SJSA1 (cell line): ENCODE results near the gene NR0B1. TPM values are rescaled to one million over a fixed set of nuclear protein-coding genes. Genes with fewer than 3 reads are reported as not detected.

Experiments used
- DNase-seq, 2 experiments: peaks; one replicate each; pipeline ENCODE4 v3.0.0-alpha.2; 2015 to 2020; ENCODE audit warnings: low spot score in 2 of 2, low read depth in 1 of 2
- H3K27ac ChIP-seq: fragments of 250-450 bp; sonication (Bioruptor Pico); 2 replicates; pipeline ENCODE4 v1.5.1; 2020; ENCODE audit warnings: mild to moderate bottlenecking, moderate library complexity
- H3K27me3 ChIP-seq: fragments of 250-450 bp; sonication (Bioruptor Pico); replicated peaks from 2 replicates; pipeline ENCODE4 v1.5.1; 2020; ENCODE audit warnings: mild to moderate bottlenecking, moderate library complexity
- H3K36me3 ChIP-seq: fragments of 250-450 bp; sonication (Bioruptor Pico); 2 replicates; pipeline ENCODE4 v1.5.1; 2020; ENCODE audit warnings: mild to moderate bottlenecking
- H3K4me1 ChIP-seq: fragments of 250-450 bp; sonication (Bioruptor Pico); replicated peaks from 2 replicates; pipeline ENCODE4 v1.6.1; 2021; ENCODE audit warnings: mild to moderate bottlenecking
- H3K4me3 ChIP-seq: fragments of 250-450 bp; sonication (Bioruptor Pico); 2 replicates; pipeline ENCODE4 v1.5.1; 2020; ENCODE audit warnings: mild to moderate bottlenecking
- H3K9me3 ChIP-seq: fragments of 250-450 bp; sonication (Bioruptor Pico); replicated peaks from 2 replicates; pipeline ENCODE4 v1.5.1; 2020; ENCODE audit warnings: mild to moderate bottlenecking
- total RNA-seq: library from RNA; depleted of rRNA; stranded (reverse); fragments of >200 nt; shearing (Covaris generic); gene quantifications from 2 replicates; pipeline ENCODE4 v1.2.3, GENCODE V29; 2014; rRNA removed

NR0B1 gene, protein sequence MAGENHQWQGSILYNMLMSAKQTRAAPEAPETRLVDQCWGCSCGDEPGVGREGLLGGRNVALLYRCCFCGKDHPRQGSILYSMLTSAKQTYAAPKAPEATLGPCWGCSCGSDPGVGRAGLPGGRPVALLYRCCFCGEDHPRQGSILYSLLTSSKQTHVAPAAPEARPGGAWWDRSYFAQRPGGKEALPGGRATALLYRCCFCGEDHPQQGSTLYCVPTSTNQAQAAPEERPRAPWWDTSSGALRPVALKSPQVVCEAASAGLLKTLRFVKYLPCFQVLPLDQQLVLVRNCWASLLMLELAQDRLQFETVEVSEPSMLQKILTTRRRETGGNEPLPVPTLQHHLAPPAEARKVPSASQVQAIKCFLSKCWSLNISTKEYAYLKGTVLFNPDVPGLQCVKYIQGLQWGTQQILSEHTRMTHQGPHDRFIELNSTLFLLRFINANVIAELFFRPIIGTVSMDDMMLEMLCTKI
- 12.1 and 12.5 TPM in 2 replicates for total RNA-seq

- Histone ChIP-seq H3K9me3 (no peaks in the 10 kb centered on the region), H3K27ac (peak within 1 kb of the TSS; percentile 79), H3K36me3 (no peaks in the 10 kb centered on the region), H3K4me3 (peak within 1 kb of the TSS; percentile 42), H3K4me1 (peaks cover 27% of the 10 kb centered on the region), H3K27me3 (no peaks in the 10 kb centered on the region)
- no peak for DNase-seq
Measured at GRCh38 chrX:30309139-30309571, at the start of gene NR0B1. Gene NR0B1 (minus strand): TSS chrX:30309390. CDS start chrX:30309363, 27 bp downstream.

- no peaks in the 10 kb centered on the region for H3K4me1 ChIP-seq
- H3K36me3 ChIP-seq, result no peaks in the 10 kb centered on the region
- no peaks in the 10 kb centered on the region for H3K9me3 ChIP-seq
- H3K4me3 ChIP-seq, result no peak overlapping the region
- DNase-seq, result no peak
- H3K27ac ChIP-seq, result no peak overlapping the region
- no peaks in the 10 kb centered on the region for H3K27me3 ChIP-seq
Measured at GRCh38 chrX:30349946-30350345, 40.8 kb upstream of the NR0B1 start.

DNA sequence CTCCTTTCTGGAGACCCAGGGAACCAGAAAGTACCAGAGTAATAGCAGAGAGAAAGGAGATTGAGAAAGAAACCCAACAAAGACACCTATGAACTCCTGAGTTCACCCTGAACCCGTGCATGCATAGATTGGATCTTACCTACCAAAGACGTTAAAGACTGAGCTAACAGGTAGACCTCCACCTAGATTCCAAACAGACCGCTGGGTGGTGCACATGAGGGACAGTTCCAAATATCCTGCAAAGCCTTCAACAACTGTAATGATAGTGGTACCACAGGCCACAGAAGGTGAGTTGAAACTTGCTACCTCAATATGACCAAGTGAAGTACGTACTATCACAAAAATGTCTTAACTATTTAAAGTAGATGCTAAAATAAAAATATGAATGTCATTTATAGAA is 34.0 kb upstream of the NR0B1 start:
- Histone ChIP-seq H3K27me3 (no peaks in the 10 kb centered on the region), H3K36me3 (no peaks in the 10 kb centered on the region), H3K4me3 (no peak overlapping the region), H3K4me1 (no peaks in the 10 kb centered on the region), H3K9me3 (no peaks in the 10 kb centered on the region), H3K27ac (no peak overlapping the region)
- DNase-seq, result no peak

DNA sequence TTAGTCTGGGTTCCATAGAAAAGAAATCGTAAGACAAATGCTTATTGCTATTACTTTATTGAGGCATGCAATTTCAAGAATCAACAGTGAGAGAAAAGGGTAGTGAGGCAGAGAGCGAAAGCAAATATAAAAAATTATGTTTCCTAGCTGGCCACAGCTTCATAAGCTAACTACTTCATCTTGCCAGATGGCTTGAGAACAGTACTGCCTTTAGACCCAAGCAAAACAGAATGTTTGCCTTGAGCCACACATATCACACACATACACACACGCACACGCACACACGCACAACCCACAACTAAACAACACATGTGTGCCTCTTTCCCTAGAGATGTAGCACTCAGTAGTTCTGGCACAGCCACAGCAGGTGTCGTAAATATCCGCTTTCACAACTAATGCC is 31.6 kb upstream of the NR0B1 start:
- no peak for DNase-seq
- Histone ChIP-seq H3K4me3 (no peak overlapping the region), H3K27ac (no peak overlapping the region), H3K4me1 (no peaks in the 10 kb centered on the region), H3K9me3 (no peaks in the 10 kb centered on the region), H3K36me3 (no peaks in the 10 kb centered on the region), H3K27me3 (no peaks in the 10 kb centered on the region)

- H3K27me3 ChIP-seq, result no peaks in the 10 kb centered on the region
- H3K4me1 ChIP-seq, result no peaks in the 10 kb centered on the region
- no peaks in the 10 kb centered on the region for H3K36me3 ChIP-seq
- H3K27ac ChIP-seq, result no peak overlapping the region
- H3K4me3 ChIP-seq, result no peak overlapping the region
- H3K9me3 ChIP-seq, result no peaks in the 10 kb centered on the region
- DNase-seq, result no peak
Measured at GRCh38 chrX:30327762-30328161, 18.6 kb upstream of the NR0B1 start.

- H3K36me3 ChIP-seq, result no peaks in the 10 kb centered on the region
- H3K4me1 ChIP-seq, result peaks cover 10% of the 10 kb centered on the region
- DNase-seq, result no peak
- H3K27ac ChIP-seq, result no peak overlapping the region
- no peak overlapping the region for H3K4me3 ChIP-seq
- H3K27me3 ChIP-seq, result no peaks in the 10 kb centered on the region
- H3K9me3 ChIP-seq, result no peaks in the 10 kb centered on the region
Measured at GRCh38 chrX:30317308-30317707, 8.1 kb upstream of the NR0B1 start.

- no peaks in the 10 kb centered on the region for H3K36me3 ChIP-seq
- H3K27me3 ChIP-seq, result no peaks in the 10 kb centered on the region
- DNase-seq, result no peak
- H3K9me3 ChIP-seq, result no peaks in the 10 kb centered on the region
- no peak overlapping the region for H3K27ac ChIP-seq
- H3K4me1 ChIP-seq, result peaks cover 23% of the 10 kb centered on the region
- no peak overlapping the region for H3K4me3 ChIP-seq
Measured at GRCh38 chrX:30313322-30313721, 4.1 kb upstream of the NR0B1 start.

- Histone ChIP-seq H3K4me1 (peaks cover 27% of the 10 kb centered on the region), H3K27ac (no peak overlapping the region), H3K9me3 (no peaks in the 10 kb centered on the region), H3K36me3 (no peaks in the 10 kb centered on the region), H3K4me3 (no peak overlapping the region), H3K27me3 (no peaks in the 10 kb centered on the region)
- peak in 1 of 2 experiments; percentile 10 for DNase-seq
Measured at GRCh38 chrX:30312858-30313257, 3.7 kb upstream of the NR0B1 start.

- no peaks in the 10 kb centered on the region for H3K9me3 ChIP-seq
- no peaks in the 10 kb centered on the region for H3K36me3 ChIP-seq
Measured at GRCh38 chrX:30310429-30311206, 1.4 kb upstream of the NR0B1 start.

GRCh38 chrX:30308263-30309138 is 689 bp downstream of the NR0B1 start:
- Histone ChIP-seq H3K36me3 (no peaks in the 10 kb centered on the region), H3K27me3 (no peaks in the 10 kb centered on the region), H3K4me3 (peak overlapping the region; percentile 42), H3K27ac (peak overlapping the region; percentile 53; the same call in 1 of the 2 replicates), H3K9me3 (no peaks in the 10 kb centered on the region), H3K4me1 (peaks cover 27% of the 10 kb centered on the region)
- DNase-seq, result peak; percentile 87 to 88

More at GRCh38 chrX:30310429-30311206, 1.4 kb upstream of the NR0B1 start:
- DNase-seq, result no peak
- Histone ChIP-seq H3K27ac (no peak overlapping the region), H3K27me3 (no peaks in the 10 kb centered on the region), H3K4me3 (no peak overlapping the region), H3K4me1 (peaks cover 27% of the 10 kb centered on the region)

- Histone ChIP-seq H3K27me3 (no peaks in the 10 kb centered on the region), H3K9me3 (no peaks in the 10 kb centered on the region), H3K27ac (peak overlapping the region; percentile 53; the same call in 1 of the 2 replicates), H3K4me1 (peaks cover 19% of the 10 kb centered on the region), H3K4me3 (peak overlapping the region; percentile 42), H3K36me3 (no peaks in the 10 kb centered on the region)
- no peak for DNase-seq
Measured at GRCh38 chrX:30307466-30307865, 1.7 kb downstream of the NR0B1 start.

DNA sequence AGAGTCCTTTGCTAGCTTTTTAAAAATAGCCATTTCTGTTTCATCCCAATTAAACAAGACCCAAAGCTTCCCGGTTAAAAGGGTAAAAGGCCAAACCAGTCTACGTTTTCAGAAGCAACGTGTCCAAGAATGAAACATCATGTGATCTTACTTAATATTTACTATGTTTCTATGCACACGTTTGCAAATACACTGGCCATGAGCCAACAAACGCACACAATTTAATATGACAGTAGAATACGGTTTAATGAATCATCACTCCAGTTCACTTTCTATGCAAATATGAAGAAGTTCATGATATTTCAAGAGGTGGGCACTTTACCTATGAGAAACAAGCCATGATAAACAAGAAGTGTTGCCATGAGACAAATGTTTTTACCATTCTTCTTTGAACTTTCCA is 4.3 kb downstream of the NR0B1 start:
- no peaks in the 10 kb centered on the region for H3K36me3 ChIP-seq
- no peak overlapping the region for H3K27ac ChIP-seq
- DNase-seq, result no peak
- H3K27me3 ChIP-seq, result no peaks in the 10 kb centered on the region
- no peak overlapping the region for H3K4me3 ChIP-seq
- no peaks in the 10 kb centered on the region for H3K9me3 ChIP-seq
- H3K4me1 ChIP-seq, result peaks cover 14% of the 10 kb centered on the region

DNA sequence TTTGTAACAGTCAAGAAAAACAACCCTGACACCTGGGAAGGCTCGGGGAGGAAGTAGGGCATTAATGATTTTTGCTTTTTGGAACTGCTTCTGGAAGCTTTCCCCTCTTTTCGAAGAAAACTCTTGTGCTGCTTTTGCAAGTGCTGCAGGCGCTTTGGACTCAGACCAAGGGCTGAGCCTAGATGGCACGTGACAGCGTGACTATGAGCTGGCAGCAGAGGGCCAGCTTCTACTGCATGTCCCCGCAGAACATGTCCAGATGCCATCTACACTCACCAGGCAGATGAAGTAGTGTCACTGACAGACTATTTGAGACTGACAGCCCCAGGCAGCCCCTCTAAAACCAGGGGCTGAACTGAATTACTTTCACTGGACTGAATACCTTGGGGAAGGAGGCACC is 6.2 kb downstream of the NR0B1 start:
- H3K4me3 ChIP-seq, result no peak overlapping the region
- H3K4me1 ChIP-seq, result peaks cover under 1% of the 10 kb centered on the region
- H3K27ac ChIP-seq, result no peak overlapping the region
- no peaks in the 10 kb centered on the region for H3K27me3 ChIP-seq
- no peaks in the 10 kb centered on the region for H3K9me3 ChIP-seq
- H3K36me3 ChIP-seq, result no peaks in the 10 kb centered on the region
- no peak for DNase-seq
